ENCODE results near the gene PEX1.
"Not testable (repeated sequence)": the region's sequence is repeated elsewhere in the genome, so short reads cannot be mapped to it uniquely, and the experiment has no call there.

The PEX1 gene

GRCh38 chr7:92504563-92504962 is 23.8 kb downstream of the PEX1 start:
- DNase-seq: no peak

DNA sequence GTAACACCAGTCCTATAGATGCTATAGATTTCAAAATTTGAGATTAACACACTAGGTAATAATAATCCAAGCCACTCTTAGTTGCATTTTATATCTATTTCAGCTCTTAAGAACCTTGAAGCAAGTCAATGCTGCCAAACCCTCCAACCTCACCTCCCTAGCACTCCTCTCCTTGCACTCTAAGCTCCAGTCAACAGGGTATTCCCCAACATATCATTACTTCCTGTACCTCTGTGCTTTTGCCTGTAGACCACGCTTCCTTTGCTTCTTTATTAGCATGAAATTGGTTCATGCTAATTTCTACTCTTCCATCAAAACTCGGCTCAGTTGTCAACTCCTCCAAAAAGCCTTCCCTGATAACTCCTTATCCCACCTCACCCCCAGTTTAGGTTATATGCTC is 24.6 kb downstream of the PEX1 start:
- DNase-seq: no peak

DNA sequence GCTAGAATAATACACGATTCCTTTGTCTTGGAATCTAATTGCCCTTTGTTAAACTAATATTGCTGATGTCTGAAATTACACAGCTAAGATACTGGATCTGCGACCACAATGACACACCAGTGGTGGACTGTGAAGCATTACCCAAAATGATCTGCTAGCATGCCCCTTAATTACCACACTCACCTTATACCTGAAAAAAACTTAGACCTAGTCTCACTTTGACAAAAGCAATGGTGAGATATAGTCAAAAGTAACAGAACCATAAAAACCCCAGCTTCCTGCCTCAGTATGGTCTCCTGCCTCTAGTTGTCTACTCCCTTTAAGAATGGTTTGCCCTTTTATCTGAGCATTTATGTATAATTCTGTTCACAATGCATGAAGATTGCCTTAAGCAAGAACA is 29.8 kb downstream of the PEX1 start:
- no peak for DNase-seq

DNA sequence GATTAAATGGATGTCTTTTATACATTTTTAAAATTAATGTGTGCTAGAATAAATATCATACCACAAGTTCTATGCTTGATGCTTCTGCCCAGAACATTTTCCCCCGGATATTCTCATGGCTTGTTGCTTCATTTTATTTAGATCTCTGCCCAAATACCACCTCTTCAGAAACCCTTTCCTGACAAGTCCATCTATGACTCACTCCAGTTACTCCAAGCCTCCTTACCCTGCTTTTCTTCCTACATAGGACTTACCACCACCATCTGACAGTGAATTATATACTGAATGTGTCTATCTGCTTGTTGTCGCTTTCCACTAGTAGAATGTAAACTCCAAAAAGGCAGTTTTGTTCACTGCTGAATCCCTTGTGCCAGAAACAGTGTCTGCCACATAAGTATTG is 31.4 kb downstream of the PEX1 start:
- no peak for DNase-seq

- DNase-seq: no peak
These were observed 38.7 kb downstream of the PEX1 start for GRCh38 chr7:92489634-92490033.

- no peak for DNase-seq
These were observed 40.5 kb downstream of the PEX1 start for GRCh38 chr7:92487804-92488203.

DNA sequence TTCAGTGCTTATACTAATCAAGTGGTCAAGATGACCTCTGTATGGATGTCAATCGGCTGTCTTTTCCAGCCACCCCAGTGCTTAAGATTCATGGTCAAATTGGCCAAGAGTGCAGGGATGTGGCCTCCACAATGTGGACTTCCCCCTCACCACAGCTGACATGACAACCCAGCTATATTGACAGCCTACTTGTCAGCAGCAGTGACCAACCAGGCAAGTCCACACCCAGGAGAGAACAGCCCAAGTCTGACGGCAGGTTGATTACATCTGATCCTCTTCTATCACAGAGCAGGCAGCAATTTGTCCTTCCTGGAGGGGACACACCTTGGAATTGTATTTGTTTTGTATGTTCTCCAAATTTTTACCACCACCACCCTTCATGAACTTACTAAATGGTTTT is 42.3 kb downstream of the PEX1 start:
- DNase-seq: no peak

DNA sequence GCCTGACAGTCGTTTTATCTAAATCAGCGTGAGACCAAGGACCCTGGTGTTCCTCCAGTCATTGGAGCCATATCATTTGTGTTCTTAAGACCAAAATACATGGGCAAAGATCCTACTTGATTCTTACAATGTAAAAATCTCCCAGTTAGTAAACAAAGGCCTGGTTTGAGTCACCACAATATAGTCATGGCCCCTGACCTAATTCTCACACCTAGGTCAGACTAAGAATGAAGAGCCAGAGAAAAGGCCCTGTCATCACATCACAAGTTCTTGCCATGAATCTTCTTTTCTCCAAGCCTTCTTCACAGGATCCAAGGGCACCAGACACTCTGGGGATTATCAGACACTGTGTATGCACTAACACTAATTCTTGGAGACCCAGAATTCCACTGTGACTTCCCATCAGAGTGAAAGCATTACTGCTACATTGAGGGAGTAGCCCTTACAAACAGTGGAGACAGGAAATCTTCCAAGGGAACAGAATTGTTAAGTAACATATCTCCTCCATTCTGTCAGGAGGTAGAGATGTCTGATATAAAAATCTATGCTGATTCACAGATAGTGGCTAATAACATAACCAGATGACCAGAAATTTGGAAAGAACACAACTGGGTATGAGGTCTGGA is 42.9 kb downstream of the PEX1 start:
- no peak for DNase-seq

GRCh38 chr7:92484226-92484625 is 44.1 kb downstream of the PEX1 start:
- DNase-seq: not testable (repeated sequence)

GRCh38 chr7:92483624-92484023 is 44.7 kb downstream of the PEX1 start:
- DNase-seq: not testable (repeated sequence)

GRCh38 chr7:92479146-92479545 is 49.2 kb downstream of the PEX1 start:
- DNase-seq: not testable (repeated sequence)

GRCh38 chr7:92478711-92479110 is 49.6 kb downstream of the PEX1 start:
- no peak for DNase-seq

DNA sequence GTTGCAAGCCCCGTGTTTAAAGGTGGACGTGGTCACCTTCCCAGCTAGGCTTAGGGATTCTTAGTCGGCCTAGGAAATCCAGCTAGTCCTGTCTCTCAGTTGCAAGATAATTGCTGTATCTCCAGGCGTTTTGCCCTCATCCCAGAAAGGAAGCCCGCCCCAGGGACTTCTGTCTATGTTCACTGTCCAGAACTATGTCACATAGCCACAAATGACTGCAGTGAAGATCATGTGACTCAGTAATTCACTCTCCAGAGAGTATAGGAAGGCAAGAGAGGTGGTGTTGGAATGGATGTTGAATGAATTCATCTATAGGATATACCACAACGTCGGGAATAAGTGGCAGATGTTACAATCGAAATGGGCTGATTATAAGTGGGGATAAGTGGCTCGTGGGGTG is 50.2 kb downstream of the PEX1 start:
- no peak for DNase-seq

DNA sequence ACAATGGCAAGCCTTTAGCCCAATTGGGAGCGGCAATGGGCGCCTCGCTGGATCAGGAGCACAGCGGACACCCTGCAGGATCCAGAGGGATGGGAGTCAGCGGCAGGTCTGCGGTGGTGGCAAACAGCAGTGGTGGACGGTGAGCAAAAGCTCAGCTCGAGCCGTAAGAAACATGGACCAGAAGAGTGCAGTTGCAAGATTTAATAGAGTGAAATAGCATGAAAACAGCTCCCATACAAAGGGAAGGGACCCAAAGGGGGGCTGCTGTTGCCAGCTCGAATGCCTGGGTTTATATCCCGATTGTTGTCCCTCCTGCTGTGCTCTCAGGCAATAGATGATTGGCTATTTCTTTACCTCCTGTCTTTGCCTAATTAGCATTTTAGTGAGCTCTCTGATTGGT is 50.6 kb downstream of the PEX1 start, which contains the start of gene ERVW-1:
Gene ERVW-1 (minus strand): TSS at position 266 of the 400 bp plus-strand sequence. CDS start 7,565 bp downstream, outside the sequence.
- not testable (repeated sequence) for DNase-seq

DNA sequence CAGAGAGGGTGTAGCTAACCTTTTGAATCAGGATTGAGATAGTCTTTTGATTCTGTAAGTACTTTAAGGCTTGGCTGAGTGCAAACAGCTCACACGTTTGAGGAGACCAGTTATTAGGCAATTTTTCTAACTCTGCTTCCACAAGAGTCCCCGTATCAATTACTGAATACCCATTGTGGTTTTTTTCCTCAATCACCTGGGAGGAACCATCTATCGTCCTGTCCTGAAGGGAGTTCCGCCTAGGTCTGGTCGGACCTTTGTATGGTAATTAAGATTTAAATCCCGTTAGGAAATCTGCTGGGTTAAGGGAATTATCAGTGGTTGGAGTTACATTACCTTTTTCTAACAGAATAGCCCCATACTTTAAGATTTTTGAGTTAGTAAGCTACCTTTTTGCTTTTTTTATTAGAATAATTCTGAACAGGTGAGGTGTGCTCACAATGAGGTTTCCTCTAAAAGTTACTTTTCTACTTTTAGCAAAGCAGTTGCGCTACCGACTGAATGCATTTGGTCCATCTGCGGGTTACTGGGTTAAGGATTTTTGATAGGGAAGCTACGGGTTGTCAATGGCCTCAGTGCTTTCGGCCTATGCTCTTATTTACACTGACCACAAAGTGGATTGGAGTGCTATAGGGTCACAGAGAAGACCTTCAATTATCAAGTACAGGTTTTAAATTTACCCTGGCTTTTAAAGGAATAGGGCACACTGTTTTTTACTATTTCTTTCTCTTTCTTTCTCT is 52.3 kb downstream of the PEX1 start:
- DNase-seq: not testable (repeated sequence)

- not testable (repeated sequence) for DNase-seq
These were observed 53.0 kb downstream of the PEX1 start for GRCh38 chr7:92475261-92475770.

DNA sequence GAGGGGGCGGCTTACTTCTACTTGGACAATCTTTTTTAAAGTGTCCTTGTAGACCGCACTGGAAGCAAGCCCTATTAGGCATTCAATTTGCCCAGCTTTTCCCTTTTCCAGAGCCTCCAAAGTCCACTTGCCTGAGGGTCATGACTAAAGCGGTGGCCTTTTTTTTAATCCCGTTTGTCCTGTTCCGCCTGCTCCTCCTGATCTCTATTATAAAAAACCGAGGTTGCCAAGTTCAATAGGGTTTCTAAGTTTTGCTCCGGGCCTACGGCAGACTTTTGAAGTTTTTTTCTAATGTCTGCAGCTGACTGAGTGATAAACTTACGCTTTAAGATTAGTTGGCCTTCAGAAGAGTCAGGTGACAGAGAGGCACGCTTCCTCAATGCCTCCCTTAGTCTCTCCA is 54.3 kb downstream of the PEX1 start:
- DNase-seq: not testable (repeated sequence)

DNA sequence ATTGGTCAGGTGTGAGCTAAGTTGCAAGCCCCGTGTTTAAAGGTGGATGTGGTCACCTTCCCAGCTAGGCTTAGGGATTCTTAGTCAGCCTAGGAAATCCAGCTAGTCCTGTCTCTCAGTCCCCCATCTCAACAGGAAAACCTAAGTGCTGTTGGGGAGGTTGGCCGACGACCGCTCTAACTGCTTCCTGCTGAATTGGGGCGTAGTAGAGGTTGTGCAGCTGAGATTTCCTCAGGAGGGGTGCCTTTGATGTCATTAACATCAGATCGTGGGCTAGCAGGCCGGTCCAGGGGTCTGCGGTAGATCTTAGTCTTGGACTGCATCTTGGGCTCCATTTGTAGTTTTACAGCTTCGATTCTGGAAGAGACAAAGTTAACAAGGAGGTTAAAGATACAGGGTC is 59.7 kb downstream of the PEX1 start:
- DNase-seq: not testable (repeated sequence)

DNA sequence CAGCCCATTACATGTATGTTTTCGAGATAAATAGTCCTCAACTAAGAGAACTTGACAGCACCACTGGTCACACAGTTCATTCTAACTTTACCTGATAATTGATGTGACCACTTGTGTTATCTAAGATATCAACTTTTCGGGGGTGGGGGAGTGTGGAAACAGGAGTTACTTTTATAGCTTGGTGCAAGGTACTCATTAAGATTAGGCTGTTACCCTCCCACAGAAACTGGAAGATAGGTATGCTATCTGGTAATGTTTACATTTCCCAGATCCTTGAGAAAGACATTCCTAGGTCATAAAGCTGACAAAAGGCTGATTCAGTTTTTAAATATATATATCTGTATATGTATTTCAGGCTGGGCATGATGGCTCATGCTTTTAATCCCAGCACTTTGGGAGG is 61.6 kb downstream of the PEX1 start:
- no peak for DNase-seq

DNA sequence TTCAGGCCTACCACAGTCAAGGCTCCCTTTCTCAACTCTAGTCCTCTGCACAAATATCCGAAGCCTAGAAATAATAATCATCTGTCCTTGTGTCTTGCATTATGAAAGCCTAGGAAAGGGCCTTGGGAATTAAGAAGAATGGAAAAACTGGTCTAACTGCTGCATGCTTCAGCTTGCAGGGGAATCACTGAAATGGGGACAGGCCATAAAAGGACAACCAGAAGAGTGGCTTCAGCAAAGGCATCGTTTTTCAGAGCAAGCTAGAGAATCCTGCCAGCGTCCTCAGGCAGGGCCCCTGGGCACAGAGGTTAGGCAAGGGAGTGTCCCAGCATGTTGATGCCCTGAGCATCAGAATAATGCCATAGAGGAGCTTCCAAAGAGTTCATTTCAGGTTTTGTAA is 63.8 kb downstream of the PEX1 start:
- no peak for DNase-seq

DNA sequence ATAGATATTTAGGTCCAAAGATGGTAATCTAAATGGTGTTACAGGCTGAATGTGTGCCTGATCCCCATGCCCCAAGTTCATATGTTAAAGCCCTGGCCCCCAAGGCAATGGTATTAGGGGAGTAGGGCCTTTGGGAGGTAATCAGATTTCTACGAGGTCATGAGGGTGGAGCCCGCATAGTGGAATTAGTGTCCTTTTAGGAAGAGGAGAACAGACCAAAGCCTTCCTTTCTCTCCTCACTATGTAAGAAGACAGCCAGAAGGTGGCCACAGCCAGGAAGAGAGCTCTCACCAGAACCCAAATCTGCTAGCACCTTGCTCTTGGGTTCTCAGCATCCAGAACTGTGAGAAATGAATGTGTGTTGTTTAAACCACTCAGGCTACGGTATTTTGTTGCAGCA is 65.8 kb downstream of the PEX1 start:
- DNase-seq: no peak

GRCh38 chr7:92461027-92462003 is 67.0 kb downstream of the PEX1 start:
- DNase-seq: no peak

- no peak for DNase-seq
These were observed 67.8 kb downstream of the PEX1 start for GRCh38 chr7:92460510-92460909.

All from T-helper 9 cell (primary cell).